ENCODE results near the gene SLC17A3. TPM values are rescaled to one million over a fixed set of nuclear protein-coding genes. Genes with fewer than 3 reads are reported as not detected.

Gene SLC17A3
- total RNA-seq, 1 donor from 2014 or later: not detected

DNA sequence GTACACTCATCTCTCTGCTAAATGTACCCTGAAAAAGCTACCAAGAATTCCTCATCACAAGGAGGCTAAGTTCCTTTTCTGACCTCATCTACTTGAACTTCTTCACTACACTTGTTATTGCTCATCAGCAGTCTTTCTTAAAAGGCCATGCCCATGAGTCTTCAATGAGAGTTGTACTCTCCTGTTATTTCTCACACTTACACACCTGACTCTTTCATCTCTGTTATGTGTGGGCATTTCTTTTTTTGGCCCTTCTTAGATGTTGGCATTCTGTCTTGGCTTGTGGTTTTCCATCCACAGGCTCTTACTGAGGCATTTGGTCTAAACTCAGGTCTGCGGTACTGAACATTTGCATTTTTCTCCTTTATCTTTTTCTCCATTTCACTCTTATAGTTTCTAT is 31.5 kb downstream of the SLC17A3 start:
- DNase-seq (ENCODE audit: extremely low read depth, low read depth, low spot score): no peak

DNA sequence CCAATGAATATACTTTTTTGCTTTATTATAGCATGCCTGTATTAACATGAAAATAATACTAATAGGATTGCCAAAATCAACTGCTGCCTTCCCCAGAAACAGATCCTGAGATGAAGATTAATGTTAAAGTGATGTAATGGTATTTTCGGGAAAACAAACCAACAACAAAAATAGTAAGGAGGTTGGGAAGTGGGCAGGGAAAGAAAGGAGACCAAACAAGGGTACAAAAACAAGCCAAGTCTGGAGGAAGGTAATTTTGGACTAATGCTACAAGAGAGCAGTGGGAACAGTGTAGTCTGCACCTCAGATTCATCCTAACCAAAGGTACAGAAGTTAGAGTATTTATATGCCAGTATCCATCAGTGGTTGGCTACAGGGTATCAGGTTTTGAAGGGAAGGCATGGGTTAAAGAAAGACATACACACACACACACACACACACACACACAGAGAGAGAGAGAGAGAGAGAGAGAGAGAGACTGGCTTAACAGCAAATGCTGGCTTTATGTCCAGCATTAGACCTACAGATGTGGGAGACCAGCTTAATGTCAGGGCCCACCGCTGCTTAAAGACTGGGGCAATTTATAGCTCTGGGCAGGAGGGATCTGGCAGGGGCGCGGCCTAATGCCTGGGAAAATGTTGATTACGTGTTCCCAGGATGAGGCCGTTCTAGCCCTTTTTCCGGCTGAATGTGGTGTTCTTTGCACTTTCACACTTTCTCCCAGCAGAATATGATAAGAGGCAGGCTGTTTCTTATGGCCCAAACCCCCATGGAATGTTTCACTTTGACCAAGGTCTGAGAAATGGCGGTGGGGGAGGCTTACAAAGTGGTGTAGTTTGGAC is 38.4 kb downstream of the SLC17A3 start:
- DNase-seq (ENCODE audit: extremely low read depth, low read depth, low spot score): no peak

DNA sequence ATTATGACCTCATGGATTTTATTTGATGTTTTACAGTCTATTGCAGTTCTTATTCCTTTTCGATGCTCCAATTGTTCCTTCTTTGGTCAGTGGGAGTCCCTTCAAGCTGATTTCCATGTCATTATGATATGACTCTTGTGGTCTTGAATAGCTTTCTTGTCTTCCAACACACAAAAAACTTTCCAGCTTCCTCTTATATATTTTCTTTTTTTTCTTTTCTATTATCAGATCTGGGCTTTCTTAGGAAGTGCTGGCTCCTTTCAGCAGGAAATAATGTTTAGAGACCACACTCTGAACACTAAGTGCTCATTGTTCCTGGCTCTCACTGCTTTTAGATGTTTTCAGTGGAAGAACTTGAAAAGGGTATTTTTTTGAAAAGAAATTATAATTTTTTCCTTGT is 39.1 kb downstream of the SLC17A3 start:
- no peak for DNase-seq (ENCODE audit: extremely low read depth, low read depth, low spot score)

DNA sequence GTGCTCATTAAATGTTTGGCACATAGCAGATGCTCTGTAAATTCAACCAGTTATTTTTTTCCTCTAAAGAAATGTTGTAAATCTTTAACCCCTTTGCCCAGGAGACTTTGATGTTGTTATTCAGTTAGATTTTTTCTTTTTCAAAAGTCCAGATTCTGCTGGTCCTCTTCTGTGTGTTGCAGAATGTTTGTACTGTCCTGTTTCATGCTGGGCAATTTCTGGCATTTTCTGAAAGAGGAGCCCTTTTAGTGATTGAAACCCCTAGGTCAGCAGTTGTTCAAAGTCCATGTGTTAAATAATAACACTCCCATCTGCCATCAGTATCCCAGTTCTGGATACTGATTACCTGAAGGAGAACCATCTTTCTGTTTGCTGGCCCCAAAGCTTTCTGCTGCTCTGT is 40.9 kb downstream of the SLC17A3 start:
- no peak for DNase-seq (ENCODE audit: extremely low read depth, low read depth, low spot score)

DNA sequence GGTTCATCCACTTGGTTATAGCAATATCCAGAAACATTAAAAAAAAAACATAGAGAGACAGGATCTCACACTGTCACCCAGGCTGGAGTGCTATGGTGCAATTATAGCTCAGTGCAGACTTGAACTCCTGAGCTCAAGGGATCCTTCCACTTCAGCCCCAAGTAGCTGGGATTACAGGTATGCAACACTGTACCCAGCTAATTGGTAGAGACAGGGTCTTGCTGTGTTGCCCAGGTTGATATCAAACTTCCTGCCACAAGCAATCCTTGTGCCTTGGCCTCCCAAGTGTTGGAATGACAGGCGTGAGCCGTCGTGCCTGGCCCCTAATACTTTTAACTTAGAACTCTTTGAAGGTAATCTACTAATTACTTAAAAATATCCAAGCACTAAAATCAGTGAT is 41.4 kb downstream of the SLC17A3 start:
- DNase-seq (ENCODE audit: extremely low read depth, low read depth, low spot score): no peak

DNA sequence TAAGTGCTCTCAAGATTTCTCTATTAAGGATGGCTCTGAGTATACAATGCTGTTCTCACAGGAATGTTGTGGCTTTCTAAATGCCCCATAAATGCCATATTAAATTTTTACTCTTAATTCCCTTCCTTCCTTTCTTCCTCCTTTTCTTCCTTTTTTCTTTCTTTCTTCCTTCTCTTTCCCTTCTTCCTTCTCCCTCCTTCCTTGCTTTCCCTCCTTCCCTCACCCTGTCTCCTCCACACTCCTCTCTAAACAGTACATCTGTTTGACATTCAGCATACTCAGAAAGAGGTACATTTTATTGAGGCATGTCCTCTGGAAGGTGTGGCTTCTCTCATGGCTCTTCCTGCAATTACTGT is 41.8 kb downstream of the SLC17A3 start:
- DNase-seq (ENCODE audit: extremely low read depth, low read depth, low spot score): no peak

DNA sequence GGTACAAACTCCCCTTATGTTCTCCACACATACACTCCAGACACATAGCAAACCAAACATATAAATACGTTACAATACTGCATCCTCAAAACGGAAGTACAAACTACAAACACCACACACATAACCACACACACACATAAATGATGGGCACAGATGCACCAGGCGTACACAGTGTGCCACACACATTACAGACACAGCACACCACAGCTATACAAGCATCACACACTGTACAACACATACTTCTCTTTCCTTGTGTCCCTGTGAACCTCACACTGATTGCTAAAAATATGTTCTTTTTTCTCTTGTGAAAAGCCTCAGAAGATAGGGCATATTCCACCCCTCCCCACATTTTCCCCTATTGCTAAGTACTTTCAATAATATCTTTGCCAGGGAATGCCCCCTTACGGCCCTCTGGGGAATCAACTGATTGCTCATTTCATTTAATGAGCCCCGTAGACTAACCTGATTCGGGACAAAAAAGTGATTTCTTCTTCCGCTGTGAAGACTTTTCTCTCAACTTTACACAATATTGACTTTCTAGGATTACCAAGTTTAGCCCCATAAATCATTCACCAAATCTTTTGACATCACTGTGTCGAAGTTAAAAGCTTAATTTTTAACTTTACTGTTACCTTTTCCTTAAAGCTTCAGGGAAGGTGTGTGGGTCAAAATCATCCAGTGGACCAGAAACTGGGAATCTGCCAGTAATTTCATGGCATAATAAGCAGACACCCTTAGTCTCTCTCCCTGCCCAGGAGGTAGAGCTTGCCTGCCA is 42.3 kb downstream of the SLC17A3 start, which contains the start of gene SLC17A1:
Gene SLC17A1, minus strand, starts transcription at position 521 of the 775 bp plus-strand sequence. CDS start 1,495 bp downstream, outside the sequence.
- no peak for DNase-seq (ENCODE audit: extremely low read depth, low read depth, low spot score)

DNA sequence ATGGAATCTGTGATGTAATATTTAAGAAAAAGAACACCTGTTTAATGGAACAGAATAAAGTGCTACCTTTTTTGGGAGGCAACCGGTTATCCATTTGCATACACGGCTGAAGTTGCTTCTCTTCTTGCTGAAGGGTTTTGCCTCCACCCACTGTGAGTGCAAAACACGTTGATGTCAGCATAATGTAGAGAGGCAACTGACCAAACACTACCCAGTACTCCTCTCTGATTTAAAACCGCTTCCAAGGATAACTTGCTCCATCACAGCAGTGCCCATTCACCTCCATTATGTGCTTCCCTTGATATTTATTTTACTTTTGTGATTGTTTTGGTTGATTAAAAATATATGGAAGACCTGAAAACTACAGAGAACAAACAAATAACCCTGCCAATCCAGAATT is 43.6 kb downstream of the SLC17A3 start:
- DNase-seq (ENCODE audit: extremely low read depth, low read depth, low spot score): no peak

DNA sequence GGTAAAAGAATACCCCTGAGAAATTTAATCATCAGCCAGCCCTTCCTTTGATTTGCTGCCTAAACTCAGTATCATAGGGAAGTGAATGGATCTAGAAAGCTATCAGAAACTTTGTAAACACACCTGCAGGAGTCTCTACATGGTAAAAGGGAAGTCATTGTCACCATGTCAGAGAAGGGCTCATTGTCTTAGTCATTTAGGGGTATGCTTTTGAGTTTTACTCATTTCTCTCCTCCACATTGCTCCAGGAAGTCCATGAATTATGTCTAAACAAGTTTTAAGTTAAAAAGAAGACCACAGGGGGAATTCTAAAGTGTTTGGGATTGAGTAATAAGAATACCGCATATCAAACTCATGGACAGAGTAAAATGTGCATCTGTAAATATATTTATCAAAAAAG is 44.7 kb downstream of the SLC17A3 start:
- no peak for DNase-seq (ENCODE audit: extremely low read depth, low read depth, low spot score)

DNA sequence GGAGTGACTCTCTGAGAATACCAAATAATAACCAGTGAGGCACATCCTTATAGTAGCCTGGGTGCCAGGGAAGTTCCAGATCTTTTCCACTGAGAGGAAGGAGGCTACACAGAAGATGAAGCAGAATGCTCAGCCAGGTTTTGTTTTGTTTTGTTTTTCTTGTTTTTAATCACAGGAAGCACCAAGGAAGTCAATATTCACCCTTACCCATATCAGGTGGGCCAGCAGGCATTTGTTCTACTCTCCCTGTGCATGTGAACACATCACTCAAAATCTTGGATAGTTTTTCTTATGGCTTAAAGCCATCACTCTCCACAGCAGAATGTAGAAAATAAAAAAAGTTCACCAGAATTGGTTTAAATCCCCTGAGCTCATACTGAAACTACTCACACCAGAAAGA is 52.7 kb downstream of the SLC17A3 start:
- DNase-seq (ENCODE audit: extremely low read depth, low read depth, low spot score): no peak

DNA sequence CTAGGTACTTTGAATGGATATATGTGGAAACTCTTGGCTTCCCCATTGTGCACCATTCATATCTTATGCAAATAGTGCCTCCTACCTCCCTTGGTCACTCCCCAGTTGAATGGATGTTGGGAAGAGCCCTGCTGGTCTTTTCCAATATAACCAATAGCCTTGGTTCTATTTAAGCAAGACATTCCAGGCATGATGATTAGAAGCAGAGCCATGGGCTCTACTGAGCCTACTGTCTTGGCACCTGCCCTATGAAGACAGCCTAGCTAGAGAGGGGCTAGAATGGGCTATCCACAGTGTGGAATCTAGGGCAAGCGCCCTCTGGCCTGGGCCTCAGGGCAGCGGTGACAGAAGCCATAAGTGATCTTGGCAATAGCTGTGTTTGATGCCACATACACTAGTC is 57.8 kb downstream of the SLC17A3 start:
- no peak for DNase-seq (ENCODE audit: extremely low read depth, low read depth, low spot score)

DNA sequence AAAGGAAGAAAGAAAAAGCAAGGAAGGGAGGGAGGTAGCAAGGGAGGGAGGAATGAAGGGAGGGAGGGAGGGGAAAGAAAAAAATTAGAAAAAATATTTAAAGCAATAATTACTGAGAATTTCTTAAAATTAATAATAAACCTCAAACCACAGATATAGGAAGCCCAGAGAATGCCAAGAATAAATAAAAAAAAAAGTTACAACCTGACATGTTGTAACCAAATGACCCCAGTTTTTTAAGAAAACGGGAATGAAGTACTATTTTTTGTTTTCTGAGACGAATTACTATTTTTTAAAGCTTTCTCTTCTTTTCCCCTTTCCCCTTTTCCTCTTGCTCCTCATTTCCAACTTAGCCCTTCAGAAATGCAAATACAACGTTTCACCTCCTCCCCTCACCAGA is 58.8 kb downstream of the SLC17A3 start:
- DNase-seq (ENCODE audit: extremely low read depth, low read depth, low spot score): no peak

DNA sequence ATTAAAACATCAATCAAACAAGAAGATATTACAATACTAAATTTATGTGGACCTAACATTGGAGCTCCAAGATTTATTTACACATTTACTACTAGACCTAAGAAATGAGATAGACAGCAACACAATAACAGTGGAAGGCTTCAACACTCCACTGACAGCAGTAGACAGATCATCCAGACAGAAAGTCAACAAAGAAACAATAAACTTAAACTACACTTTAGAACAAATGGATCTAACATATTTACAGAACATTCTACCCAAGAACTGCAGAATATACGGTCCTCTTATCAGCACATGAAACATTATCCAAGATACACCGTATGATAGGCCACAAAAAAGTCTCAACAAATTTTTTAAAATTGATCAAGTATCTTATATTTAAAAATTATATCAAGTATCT is 69.2 kb downstream of the SLC17A3 start:
- no peak for DNase-seq (ENCODE audit: extremely low read depth, low read depth, low spot score)

DNA sequence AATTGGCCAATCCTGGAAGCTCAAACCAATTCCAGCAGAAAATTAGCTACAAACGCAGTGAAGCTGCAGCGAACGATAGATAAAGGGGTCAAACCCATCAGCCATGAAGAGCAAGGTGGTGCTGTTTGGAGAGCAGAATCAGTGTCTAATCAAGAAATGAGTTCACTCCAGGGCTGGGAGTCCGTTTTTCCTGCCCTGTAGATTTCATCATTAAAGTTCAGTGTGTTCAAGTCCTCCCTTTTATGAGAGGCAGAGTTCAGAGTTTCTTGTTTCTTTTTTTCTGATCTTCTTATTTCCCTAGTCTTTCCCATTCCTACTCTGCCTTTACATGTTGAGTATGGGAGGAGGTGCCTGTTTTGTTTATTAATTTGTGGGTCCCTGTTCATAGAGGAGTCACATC is 72.6 kb downstream of the SLC17A3 start:
- no peak for DNase-seq (ENCODE audit: extremely low read depth, low read depth, low spot score)

Other genes starting within 250 kb of the SLC17A3 start
- gene SCGN, start 222.0 kb downstream of the SLC17A3 start, total RNA-seq: not detected in 2 replicates
- not detected in 2 replicates for gene SLC17A4, start 119.5 kb downstream of the SLC17A3 start, total RNA-seq
- not detected in 2 replicates for gene SLC17A1, start 42.2 kb downstream of the SLC17A3 start, total RNA-seq
- gene SLC17A2, start 56.4 kb upstream of the SLC17A3 start, total RNA-seq: not detected in 2 replicates
- 10.1 and 12.3 TPM in 2 replicates for gene TRIM38, start 88.6 kb upstream of the SLC17A3 start, total RNA-seq
- 3.4 and 4.7 TPM in 2 replicates for gene HFE, start 213.2 kb upstream of the SLC17A3 start, total RNA-seq